Temporal lobe (tissue), 1 donor: ENCODE data around the gene MCHR1. TPM values are rescaled to one million over a fixed set of nuclear protein-coding genes. Genes with fewer than 3 reads are reported as not detected.

Source experiments
- total RNA-seq: library from RNA; depleted of rRNA; stranded (reverse); fragments of >200 nt; gene quantifications from one replicate; pipeline ENCODE4 v1.2.3, GENCODE V29; 2014

MCHR1 gene
- total RNA-seq, 1 donor from 2014 or later, result 1.2 TPM

Other genes starting within 250 kb of the MCHR1 start
- gene MRTFA, start 42.8 kb upstream of the MCHR1 start, total RNA-seq, result 28.3 TPM
- gene SLC25A17, start 139.9 kb downstream of the MCHR1 start, total RNA-seq, result 24.8 TPM
- 120 TPM for gene ST13, start 177.2 kb downstream of the MCHR1 start, total RNA-seq
- 3.7 TPM for gene XPNPEP3, start 177.7 kb downstream of the MCHR1 start, total RNA-seq
- not detected for gene DNAJB7, start 182.6 kb downstream of the MCHR1 start, total RNA-seq